HL-60 (cell line): ENCODE results near the gene LYPD1.

ENCODE experiments used
- DNase-seq, 2 experiments: peaks; one replicate each; pipeline ENCODE4 v3.0.0-alpha.2; 2010 to 2020; ENCODE audit warnings: low read depth in 1 of 2, low spot score in 1 of 2
- H3K27ac ChIP-seq: fragments of 250-450 bp; sonication (Bioruptor Pico); replicated peaks from 2 replicates; pipeline ENCODE4 v1.5.1; 2020; ENCODE audit warnings: mild to moderate bottlenecking, moderate library complexity
- H3K27me3 ChIP-seq: fragments of 250-450 bp; sonication (Bioruptor Pico); 2 replicates; pipeline ENCODE4 v1.5.1; 2021; ENCODE audit warnings: mild to moderate bottlenecking, moderate library complexity; ENCODE audit not compliant: insufficient read depth, poor library complexity, severe bottlenecking
- H3K4me3 ChIP-seq: replicated peaks from 2 replicates; pipeline ENCODE4 v1.5.1; 2011; ENCODE audit warnings: mild to moderate bottlenecking, control low read depth, low read length; ENCODE audit not compliant: insufficient read depth
- GABPA ChIP-seq: IDR thresholded peaks from 2 replicates; pipeline ENCODE4 v1.6.1; 2012; ENCODE audit warnings: low read depth
- POLR2AphosphoS5 ChIP-seq: IDR thresholded peaks from 2 replicates; pipeline ENCODE4 v1.6.1; 2012; ENCODE audit warnings: low read depth
- SPI1 ChIP-seq: IDR thresholded peaks from 2 replicates; pipeline ENCODE4 v1.6.1; 2012; ENCODE audit warnings: low read depth, mild to moderate bottlenecking, borderline replicate concordance
- TF ChIP-seq, protein P1 (sequence below): IDR thresholded peaks from 2 replicates; pipeline ENCODE4 v1.6.1; 2012; ENCODE audit warnings: low read depth; ENCODE audit not compliant: insufficient replicate concordance
- TF ChIP-seq, protein P2 (sequence below): IDR thresholded peaks from one replicate; pipeline ENCODE4 v1.5.1; 2011; ENCODE audit warnings: low read length, control low read depth, inconsistent platforms; ENCODE audit not compliant: insufficient read depth

Gene LYPD1

DNA sequence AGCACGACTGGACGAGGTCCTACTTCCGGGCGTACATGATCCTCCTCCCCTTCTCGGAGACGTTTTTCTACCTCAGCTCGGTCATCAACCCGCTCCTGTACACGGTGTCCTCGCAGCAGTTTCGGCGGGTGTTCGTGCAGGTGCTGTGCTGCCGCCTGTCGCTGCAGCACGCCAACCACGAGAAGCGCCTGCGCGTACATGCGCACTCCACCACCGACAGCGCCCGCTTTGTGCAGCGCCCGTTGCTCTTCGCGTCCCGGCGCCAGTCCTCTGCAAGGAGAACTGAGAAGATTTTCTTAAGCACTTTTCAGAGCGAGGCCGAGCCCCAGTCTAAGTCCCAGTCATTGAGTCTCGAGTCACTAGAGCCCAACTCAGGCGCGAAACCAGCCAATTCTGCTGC is 24.8 kb downstream of the LYPD1 start:
- DNase-seq, result no peak
- no peak overlapping the region for H3K27ac ChIP-seq
- no peak overlapping the region for H3K4me3 ChIP-seq
- no peaks in the 10 kb centered on the region for H3K27me3 ChIP-seq
- no peak for TF ChIP-seq GABPA
- TF ChIP-seq, protein P1, sequence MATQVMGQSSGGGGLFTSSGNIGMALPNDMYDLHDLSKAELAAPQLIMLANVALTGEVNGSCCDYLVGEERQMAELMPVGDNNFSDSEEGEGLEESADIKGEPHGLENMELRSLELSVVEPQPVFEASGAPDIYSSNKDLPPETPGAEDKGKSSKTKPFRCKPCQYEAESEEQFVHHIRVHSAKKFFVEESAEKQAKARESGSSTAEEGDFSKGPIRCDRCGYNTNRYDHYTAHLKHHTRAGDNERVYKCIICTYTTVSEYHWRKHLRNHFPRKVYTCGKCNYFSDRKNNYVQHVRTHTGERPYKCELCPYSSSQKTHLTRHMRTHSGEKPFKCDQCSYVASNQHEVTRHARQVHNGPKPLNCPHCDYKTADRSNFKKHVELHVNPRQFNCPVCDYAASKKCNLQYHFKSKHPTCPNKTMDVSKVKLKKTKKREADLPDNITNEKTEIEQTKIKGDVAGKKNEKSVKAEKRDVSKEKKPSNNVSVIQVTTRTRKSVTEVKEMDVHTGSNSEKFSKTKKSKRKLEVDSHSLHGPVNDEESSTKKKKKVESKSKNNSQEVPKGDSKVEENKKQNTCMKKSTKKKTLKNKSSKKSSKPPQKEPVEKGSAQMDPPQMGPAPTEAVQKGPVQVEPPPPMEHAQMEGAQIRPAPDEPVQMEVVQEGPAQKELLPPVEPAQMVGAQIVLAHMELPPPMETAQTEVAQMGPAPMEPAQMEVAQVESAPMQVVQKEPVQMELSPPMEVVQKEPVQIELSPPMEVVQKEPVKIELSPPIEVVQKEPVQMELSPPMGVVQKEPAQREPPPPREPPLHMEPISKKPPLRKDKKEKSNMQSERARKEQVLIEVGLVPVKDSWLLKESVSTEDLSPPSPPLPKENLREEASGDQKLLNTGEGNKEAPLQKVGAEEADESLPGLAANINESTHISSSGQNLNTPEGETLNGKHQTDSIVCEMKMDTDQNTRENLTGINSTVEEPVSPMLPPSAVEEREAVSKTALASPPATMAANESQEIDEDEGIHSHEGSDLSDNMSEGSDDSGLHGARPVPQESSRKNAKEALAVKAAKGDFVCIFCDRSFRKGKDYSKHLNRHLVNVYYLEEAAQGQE, result no peak
- TF ChIP-seq, protein P2, sequence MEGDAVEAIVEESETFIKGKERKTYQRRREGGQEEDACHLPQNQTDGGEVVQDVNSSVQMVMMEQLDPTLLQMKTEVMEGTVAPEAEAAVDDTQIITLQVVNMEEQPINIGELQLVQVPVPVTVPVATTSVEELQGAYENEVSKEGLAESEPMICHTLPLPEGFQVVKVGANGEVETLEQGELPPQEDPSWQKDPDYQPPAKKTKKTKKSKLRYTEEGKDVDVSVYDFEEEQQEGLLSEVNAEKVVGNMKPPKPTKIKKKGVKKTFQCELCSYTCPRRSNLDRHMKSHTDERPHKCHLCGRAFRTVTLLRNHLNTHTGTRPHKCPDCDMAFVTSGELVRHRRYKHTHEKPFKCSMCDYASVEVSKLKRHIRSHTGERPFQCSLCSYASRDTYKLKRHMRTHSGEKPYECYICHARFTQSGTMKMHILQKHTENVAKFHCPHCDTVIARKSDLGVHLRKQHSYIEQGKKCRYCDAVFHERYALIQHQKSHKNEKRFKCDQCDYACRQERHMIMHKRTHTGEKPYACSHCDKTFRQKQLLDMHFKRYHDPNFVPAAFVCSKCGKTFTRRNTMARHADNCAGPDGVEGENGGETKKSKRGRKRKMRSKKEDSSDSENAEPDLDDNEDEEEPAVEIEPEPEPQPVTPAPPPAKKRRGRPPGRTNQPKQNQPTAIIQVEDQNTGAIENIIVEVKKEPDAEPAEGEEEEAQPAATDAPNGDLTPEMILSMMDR, result no peak
- no peak for TF ChIP-seq SPI1
- no peak for TF ChIP-seq POLR2AphosphoS5

DNA sequence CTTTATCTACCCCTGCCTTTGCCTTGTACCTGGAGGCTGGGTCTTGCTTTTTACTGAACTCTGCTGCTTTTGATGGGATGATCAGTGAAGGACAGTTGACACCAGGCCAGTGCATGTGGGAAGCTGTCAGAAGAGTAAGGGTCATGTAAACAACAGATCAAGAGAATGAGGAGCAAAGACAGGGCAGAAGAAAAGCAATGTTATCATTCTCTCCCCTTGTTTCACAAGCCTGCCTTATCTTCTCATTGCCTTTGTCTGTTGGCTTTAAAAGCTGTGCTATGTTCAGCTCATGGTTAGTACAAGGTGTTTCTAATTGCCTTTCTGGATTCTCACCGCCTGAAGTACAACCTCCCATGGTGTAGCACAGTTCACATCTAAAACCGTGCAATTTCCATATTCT is 27.6 kb downstream of the LYPD1 start:
- Histone ChIP-seq H3K27ac (no peak overlapping the region), H3K27me3 (no peaks in the 10 kb centered on the region), H3K4me3 (no peak overlapping the region)
- DNase-seq, result no peak
- no peak for TF ChIP-seq SPI1
- TF ChIP-seq, protein P2, result no peak
- no peak for TF ChIP-seq POLR2AphosphoS5
- TF ChIP-seq GABPA, result no peak
- TF ChIP-seq, protein P1, result no peak

DNA sequence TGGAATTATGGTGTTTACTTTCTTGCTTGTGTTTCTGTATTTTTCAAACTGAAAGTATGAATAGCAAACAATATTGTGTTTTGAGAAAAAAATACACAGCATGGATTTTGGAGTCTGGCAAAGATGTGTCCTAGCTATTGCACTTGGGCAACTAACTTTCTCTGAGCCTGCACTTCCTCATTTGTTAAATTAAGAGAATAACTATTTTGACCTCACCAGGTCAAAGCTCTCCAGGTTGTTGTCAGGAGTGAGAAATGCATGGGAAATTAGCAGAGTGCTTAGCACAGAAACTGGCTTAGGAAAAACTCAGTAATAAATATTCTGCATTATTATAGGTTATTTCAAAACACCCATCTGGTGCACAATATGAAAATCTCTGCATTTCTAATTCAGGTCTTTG is 28.2 kb downstream of the LYPD1 start:
- Histone ChIP-seq H3K27me3 (no peaks in the 10 kb centered on the region), H3K4me3 (no peak overlapping the region), H3K27ac (no peak overlapping the region)
- no peak for DNase-seq
- TF ChIP-seq SPI1 (peak; percentile 86), GABPA (no peak)

DNA sequence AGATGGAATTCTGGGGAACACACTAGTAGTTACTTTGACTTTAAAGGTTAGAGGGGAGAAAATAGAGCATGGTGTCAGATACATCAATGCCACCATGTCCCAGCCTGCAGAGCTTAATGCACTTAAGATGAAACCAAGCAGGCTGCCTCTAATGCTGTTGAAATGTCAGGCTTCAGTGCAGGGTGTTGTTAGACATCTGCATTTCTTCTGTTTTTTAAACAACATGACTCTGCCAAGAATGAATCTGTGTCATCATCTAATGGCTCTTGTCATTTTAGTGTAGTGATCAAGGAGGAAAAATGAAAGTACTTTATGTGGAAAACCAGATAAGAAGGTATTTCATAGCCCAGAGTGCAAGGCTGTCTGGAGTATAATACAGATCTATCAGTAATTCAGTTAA is 29.9 kb downstream of the LYPD1 start:
- DNase-seq, result no peak
- Histone ChIP-seq H3K27ac (no peak overlapping the region), H3K4me3 (no peak overlapping the region), H3K27me3 (no peaks in the 10 kb centered on the region)
- TF ChIP-seq GABPA, result no peak
- TF ChIP-seq SPI1, result no peak
- no peak for TF ChIP-seq POLR2AphosphoS5
- TF ChIP-seq, protein P2, result no peak
- TF ChIP-seq, protein P1, result no peak
